HG03558 (cell line): Measurements from ENCODE around the gene CEACAM18.
"Not testable (repeated sequence)": the region's sequence is repeated elsewhere in the genome, so short reads cannot be mapped to it uniquely, and the experiment has no call there.

Source experiments
- ATAC-seq: cut with Tn5 transposase; IDR thresholded peaks from one replicate; pipeline ENCODE4 v1.9.1; 2021; ENCODE audit warnings: moderate number of reproducible peaks; ENCODE audit not compliant: unreplicated experiment; ENCODE audit errors: extremely low read depth

The CEACAM18 gene

DNA sequence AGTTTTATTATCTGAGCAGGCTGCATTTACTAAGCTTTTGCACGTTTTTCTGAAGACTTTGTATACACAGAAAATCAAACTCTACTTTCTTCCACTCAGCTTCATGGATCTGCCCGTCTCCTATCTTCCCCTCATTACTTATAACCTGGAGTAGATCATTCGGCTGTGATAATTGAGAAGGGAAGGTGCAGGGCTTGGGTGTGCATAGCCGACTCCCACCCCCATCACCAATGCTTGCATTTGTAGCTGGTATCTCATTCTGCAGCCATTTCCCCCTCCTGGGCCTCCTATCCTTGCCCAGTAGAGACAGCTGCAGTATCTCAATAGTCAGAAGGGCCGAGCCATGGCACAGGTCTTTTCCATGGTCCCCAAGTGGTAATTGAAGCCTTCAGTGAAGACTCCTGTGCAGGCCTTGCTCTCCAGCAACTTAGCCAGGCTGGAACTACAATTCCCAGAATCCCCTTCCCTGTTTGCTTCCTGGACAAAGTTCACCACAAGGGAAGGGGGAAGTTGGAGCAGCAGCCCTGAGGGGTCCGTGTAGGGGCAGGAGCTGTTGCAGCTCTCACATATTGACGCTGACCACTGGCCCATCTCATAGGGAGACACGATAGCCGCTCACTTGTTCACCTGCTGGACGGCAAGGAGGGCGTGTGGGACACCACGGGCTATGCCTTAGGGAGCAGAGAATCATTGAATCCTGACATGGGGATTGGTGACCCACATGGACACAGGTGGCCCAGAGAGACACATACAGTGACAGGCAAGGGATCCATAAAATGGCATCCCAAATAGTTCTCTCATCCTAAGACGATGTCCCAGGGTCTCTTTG is 18.0 kb upstream of the CEACAM18 start:
- no peak for ATAC-seq

DNA sequence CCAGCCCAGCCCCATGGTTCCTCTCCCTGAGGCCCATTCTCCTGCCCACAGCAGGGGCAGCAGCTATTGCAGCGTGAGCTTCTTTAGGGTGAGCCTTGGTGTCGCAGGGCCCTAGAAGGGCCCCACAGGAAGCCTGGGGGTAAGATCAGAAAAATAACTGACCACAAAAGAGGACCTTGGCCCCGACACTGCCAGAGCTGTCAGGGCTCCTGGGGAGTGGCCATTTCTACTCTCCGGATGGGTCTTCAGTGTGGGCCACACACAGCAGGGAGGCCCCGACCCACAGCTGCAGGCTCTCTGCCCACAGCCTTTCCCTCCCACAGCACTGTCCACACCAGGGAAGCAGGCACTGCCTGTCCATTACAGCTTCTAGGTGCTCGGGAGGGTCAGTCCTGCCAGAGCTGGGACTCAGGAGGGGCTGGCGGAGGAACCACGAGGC is 16.6 kb upstream of the CEACAM18 start:
- no peak for ATAC-seq

DNA sequence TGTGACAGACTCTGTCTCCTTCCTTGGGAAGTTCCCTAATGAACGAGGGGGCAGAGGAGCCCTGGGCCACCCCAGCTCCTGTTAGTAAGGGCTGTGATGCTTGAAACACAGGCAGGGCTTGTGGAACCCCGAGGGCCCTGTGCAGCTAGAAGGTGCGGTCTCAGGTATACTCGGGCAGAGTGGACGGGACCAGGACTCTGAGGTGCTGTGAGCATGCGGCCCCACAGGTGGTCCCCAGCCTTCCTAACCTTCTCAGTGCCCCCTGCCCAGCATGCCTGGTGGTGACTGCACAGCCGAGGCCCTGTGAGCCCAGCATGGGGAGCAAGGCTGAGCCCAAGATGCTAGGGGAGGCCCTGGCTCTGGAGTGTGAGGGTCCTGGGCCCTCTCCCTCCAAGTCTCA is 16.1 kb upstream of the CEACAM18 start:
- no peak for ATAC-seq

DNA sequence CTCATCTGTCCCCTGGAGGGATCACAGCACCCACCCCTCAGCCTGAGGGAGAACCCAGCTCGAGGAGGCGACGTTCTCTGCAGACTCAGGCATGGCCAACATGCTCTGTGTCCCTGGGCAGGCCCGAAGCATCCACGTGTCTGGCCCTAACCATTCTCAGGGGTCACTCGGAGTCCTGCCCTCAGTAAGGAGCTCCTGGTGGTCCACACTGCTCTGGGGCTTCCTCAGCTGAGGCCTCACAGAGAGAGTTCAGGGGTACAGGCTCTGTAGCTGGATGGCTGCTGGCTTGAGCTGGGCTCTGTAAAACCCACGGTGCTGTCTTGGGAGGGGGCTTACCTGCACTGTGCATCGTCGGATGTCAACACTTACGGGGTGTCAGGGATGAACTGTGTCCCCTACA is 15.7 kb upstream of the CEACAM18 start:
- ATAC-seq = no peak

DNA sequence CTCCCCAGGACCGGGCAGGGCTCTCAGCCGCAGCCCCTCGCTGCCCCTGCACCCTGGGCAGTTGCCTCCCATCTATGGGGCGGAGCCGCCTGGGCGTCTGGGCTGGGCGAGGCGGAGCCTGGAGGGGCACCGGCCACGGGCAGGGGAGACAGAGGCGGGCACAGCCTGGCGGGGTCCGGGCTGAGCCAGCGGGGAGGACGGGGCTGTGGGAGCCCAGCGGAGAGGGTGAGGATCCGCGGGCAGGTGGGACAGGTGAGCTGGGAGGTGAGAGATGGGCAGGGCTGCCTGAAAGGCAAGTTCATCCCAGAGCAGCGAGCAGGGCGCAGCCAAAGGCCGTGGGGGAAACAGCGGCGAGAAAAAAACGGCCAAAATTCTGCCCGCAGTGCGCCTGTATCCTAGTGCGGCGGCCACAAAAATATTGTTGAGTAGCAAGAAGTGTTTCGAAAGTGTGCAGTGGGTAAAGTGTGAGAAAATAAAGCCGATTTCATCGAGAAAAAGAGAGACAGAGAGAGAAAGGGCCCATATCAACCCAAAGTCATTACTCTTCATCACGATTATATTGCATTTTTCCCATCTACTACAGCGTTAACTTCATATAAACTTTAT is 14.3 kb upstream of the CEACAM18 start:
- not testable (repeated sequence) for ATAC-seq

DNA sequence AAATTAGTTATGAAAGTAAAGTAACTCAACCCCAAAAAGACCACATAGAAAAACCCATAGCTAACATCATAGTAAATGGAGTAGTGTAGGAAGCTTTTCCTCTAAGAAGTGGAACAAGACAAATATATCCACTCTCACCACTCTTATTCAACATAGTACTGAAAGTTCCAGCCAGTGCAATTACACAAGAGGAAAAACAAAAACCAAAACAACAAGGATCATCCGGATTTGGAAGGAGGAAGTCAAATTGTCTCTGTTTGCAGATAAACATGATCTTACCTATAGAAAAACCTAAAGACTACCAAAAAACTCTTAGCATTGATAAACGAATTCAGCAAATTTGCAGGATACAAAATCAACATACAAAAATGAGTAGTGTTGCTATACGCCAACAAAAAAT is 11.6 kb upstream of the CEACAM18 start:
- no peak for ATAC-seq

- no peak for ATAC-seq
Observed at GRCh38 chr19:51467864-51468544, 10.3 kb upstream of the CEACAM18 start.

- ATAC-seq = no peak
Observed at GRCh38 chr19:51468545-51468920, 9.8 kb upstream of the CEACAM18 start.

DNA sequence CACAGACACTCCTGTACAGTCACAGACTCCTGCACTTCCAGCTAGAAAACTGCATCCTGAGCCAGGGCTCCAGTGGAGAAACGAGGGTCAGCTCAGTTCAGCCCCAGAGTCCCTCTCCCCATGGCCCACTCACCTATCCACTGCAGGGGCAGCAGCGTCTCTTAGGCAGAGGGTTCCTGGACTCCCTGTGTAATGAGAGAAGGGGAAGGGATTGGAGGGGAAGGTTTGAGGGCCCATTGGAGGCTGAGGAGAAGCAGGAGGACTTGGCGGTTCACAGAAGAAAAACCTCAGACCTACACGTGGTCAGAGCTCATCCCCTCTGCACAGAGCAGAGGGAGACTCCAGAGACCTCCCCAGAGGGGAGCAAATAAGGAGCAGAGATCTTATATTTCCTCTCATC is 9.2 kb upstream of the CEACAM18 start:
- ATAC-seq = no peak

DNA sequence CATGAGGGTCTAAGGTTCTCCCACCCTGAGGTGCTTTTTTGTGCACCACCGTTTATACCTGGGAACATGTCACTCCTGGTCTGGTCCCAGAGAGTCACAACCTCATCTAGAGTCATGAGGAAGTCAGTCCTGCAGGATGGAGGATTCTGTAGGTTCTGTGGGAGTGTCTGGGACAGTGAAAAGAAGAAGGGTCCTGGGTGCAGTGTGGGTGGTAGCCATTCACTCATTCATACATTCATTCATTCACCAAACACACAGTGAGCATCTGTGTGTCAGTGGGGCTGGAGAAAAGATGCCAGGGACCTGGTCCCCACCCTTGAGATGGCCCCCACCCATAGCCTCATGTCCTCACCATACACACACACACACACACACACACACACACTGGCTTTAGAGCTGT is 8.7 kb upstream of the CEACAM18 start:
- no peak for ATAC-seq

DNA sequence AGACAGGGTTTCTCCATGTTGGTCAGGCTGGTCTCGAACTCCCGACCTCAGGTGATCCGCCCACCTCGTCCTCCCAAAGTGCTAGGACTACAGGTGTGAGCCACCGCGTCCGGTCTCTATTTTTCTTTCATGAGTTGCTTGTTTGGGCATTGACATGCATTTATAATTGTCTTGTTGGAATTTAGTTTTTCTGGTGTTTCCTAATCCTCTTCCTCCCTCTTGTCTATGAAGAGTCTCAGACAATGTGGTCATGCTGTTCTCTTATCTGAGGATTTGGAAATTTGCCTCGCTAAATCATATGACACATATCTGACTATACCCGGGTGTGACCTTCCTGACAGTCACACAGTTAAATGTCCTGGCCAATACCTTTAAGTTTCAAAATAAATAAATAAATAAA is 7.4 kb upstream of the CEACAM18 start:
- ATAC-seq = no peak

- ATAC-seq = no peak
Observed at GRCh38 chr19:51471527-51471926, 6.8 kb upstream of the CEACAM18 start.

GRCh38 chr19:51472607-51473006 is 5.7 kb upstream of the CEACAM18 start:
- ATAC-seq = no peak

DNA sequence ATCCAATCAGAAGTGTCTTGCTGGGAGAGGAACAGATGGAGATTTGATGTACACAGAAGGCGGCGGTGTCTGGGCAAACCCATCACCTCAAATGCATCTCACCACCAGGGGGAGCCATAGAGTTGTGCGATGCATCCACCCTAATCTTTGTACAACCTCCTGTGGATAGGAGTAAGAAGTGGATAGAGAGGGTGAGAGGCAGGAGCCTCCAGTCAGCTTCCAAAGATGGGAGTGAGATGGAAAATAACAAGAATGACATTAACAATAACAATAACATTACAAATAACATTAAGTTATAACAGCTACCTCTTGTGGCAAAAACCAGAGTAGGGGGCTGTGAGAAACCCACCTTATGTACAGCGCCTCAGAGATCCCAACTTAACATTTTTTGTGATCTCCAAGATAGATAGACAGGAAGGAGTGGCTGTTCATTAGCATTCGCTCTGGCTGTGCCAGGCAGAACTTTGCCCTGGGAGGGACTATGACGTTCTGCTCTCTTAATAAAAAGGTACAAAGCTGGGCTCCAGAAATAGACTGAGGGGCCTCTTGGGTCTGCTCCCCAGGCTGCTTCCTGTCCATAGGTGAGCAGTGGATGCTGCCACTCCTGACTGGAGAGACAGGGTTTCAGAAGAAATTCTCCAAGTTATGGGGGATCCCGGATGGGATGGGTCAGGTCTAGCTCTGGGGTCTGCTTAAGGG is 5.2 kb upstream of the CEACAM18 start:
- no peak for ATAC-seq

DNA sequence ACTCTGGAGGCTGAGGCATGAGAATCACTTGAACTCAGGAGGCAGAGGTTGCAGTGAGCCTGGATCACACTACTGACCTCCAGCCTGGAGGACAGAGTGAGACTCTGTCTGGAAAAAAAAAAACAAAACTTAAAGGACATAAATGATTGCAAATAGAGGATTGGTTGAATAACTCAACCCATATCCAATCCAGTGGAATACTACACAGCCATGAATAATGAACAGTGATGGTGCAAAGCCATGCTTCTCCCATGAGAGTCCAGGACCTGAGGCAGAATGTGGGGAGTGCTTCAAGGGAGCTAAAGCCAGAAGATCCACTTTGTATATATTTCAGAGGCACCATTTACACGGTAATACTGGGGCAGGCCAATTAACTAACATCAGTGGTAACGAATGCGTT is 2.2 kb upstream of the CEACAM18 start:
- no peak for ATAC-seq

DNA sequence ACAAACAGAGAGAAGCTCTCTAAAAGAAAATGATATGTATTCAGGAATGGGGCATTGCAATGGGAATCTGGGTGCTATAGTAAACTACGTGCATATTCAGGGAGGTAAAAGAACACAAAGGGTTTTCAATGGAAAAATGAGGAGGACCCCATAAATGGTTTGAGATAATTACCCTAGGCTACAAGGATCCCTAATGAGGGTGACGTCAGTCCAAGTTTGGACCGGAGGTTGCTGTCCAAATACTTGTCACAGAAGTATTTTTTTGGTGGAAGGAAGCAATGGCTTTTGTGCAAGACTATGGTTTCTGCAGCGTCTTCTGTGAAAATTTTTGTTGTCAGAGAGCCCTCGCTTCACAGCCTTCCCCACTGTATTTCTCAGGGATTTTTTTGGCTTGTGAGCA is 995 bp upstream of the CEACAM18 start:
- ATAC-seq = no peak

DNA sequence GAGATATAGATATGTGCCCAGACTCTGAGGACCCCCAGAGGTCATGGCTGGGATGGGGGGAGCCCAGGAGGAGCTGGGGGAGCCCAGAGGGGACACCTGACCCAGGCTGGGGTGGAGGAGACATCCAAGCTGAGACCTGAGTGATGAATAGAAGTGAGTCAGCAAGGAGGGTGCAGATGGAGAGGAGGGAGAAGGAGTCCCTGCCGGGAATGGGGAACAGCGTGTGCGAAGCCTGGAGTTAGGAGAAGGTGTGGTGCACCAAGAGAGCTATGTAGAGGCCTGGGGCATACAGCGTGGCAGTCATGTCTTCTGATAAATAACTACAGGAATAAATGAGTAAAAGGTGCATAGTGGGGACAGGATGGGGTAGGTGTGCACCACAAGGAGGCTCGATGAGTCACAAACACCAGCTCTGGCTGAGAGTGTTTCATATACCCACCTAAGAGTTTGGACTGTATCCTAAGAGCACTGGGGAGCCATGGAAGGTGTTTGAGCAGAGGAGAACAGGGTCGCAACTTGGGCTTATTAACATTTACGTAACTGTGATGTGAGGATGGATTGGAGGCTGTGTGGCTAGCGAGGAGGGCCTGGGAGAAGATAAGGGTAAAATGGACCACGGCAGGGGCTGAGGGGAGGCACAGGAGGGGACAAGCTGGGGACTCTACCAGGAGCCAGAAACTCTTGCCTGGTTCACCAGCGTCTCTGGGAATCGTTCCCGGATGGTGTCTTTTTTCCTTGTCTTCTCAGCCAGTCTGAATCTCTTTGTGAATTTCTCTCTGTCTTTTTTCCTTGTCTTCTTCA is 1.4 kb downstream of the CEACAM18 start:
- ATAC-seq = no peak

DNA sequence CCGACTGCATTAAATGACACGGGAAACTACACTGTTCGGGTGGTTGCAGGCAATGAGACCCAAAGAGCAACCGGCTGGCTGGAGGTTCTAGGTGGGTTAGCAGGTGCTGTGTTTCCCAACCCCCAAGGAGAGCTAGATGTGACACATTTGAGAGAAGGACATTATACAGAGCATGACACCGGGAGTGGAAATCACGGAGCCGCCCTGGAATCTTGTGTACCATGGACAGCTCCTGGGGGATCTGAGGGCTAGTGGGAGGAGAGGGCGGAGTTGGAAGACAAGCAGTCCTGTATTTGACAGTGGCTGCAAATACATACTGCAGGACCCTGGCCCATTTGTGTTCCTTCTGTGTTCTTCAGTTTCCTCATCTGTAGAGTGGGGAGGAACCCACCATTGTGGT is 2.3 kb downstream of the CEACAM18 start:
- no peak for ATAC-seq

- no peak for ATAC-seq
Observed at GRCh38 chr19:51485960-51486660, 7.8 kb downstream of the CEACAM18 start.
